Loucy (cell line): ENCODE results near the gene MYO3A.

Source experiments
- H2AFZ ChIP-seq: fragments of 200-600 bp; sonication (generic); 2 replicates; pipeline ENCODE4 v1.6.0; 2016; ENCODE audit warnings: antibody characterized with exemption, mild to moderate bottlenecking, low read length, moderate library complexity
- H3F3A ChIP-seq: fragments of 200-600 bp; 2 replicates; pipeline ENCODE4 v1.6.0; 2016; ENCODE audit warnings: antibody characterized with exemption, low read depth, mild to moderate bottlenecking
- H3K27me3 ChIP-seq: fragments of 200-600 bp; sonication (generic); 2 replicates; pipeline ENCODE4 v1.6.1; 2014; ENCODE audit warnings: low read length, mild to moderate bottlenecking; ENCODE audit not compliant: insufficient read depth, poor library complexity, severe bottlenecking
- H3K36me3 ChIP-seq: fragments of 200-600 bp; sonication (generic); 2 replicates; pipeline ENCODE4 v1.6.1; 2016; ENCODE audit warnings: low read length; ENCODE audit not compliant: insufficient read depth
- H3K4me1 ChIP-seq: fragments of 200-600 bp; sonication (generic); 2 replicates; pipeline ENCODE4 v1.5.1; 2014; ENCODE audit warnings: low read length, mild to moderate bottlenecking; ENCODE audit not compliant: insufficient read depth, poor library complexity, severe bottlenecking
- H3K4me2 ChIP-seq: fragments of 200-600 bp; sonication (generic); 2 replicates; pipeline ENCODE4 v1.6.0; 2014; ENCODE audit warnings: antibody characterized with exemption, low read length, low read depth, mild to moderate bottlenecking; ENCODE audit not compliant: poor library complexity, severe bottlenecking
- H3K4me3 ChIP-seq: fragments of 200-600 bp; sonication (generic); 2 replicates; pipeline ENCODE4 v1.5.1; 2014; ENCODE audit warnings: low read length, mild to moderate bottlenecking, mixed read lengths; ENCODE audit not compliant: poor library complexity, severe bottlenecking
- H3K79me2 ChIP-seq: fragments of 200-600 bp; sonication (generic); 2 replicates; pipeline ENCODE4 v1.6.1; 2014; ENCODE audit warnings: low read length; ENCODE audit not compliant: insufficient read depth
- H3K9ac ChIP-seq: fragments of 200-600 bp; sonication (generic); 2 replicates; pipeline ENCODE4 v1.6.0; 2014; ENCODE audit warnings: mild to moderate bottlenecking, low read depth, low read length, moderate library complexity; ENCODE audit not compliant: poor library complexity, severe bottlenecking
- H3K9me2 ChIP-seq: fragments of 200-600 bp; sonication (generic); replicated peaks from 2 replicates; pipeline ENCODE4 v1.6.1; 2016; ENCODE audit warnings: low read depth, low read length, mixed read lengths
- H3K9me3 ChIP-seq: fragments of 200-600 bp; sonication (generic); 2 replicates; pipeline ENCODE4 v1.6.1; 2014; ENCODE audit warnings: mild to moderate bottlenecking, antibody characterized with exemption, low read length, low read depth; ENCODE audit not compliant: insufficient read depth
- H4K20me1 ChIP-seq: fragments of 200-600 bp; sonication (generic); 2 replicates; pipeline ENCODE4 v1.6.0; 2014; ENCODE audit warnings: antibody characterized with exemption, low read length, mild to moderate bottlenecking; ENCODE audit not compliant: insufficient read depth, poor library complexity, severe bottlenecking
- CTCF ChIP-seq: fragments of 200-600 bp; sonication (generic); conservative IDR thresholded peaks from 2 replicates; pipeline ENCODE4 v1.5.1; 2014; ENCODE audit warnings: mild to moderate bottlenecking, antibody characterized with exemption, low read length
- EZH2phosphoT487 ChIP-seq: fragments of 200-600 bp; IDR thresholded peaks from 2 replicates; pipeline ENCODE4 v1.6.1; 2018; ENCODE audit warnings: antibody characterized with exemption, mild to moderate bottlenecking, moderate library complexity, borderline replicate concordance

Gene MYO3A

DNA sequence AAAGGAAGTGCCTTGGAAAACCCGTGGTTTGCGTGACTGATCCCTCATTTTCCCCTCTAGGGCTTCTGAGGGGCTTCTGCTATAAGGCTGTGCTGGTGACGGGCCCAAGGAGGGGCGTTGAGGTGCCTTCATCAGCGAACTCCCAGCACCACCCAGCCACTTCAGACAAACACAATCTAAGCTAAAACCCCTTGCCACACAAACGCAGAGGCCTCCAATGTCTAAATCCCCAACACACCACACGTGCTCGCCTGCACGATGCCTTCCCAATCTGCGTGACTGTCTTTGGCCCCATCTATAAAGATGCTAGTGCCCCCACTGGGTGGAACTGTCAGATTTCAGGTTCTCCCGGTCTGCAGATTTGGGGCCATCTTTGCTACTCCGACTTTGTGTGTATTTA is 278.5 kb downstream of the MYO3A start:
- no peak overlapping the region for H3K4me3 ChIP-seq
- no peak overlapping the region for H3K4me2 ChIP-seq
- H3K27me3 ChIP-seq: no peaks in the 10 kb centered on the region

GRCh38 chr10:26213157-26213800 is 279.2 kb downstream of the MYO3A start:
- no peaks in the 10 kb centered on the region for H3K27me3 ChIP-seq

More for the DNA sequence above, 278.5 kb downstream of the MYO3A start:
- Histone ChIP-seq H3K4me1 (peaks cover 18% of the 10 kb centered on the region), H3K36me3 (no peaks in the 10 kb centered on the region), H3K79me2 (no peaks in the 10 kb centered on the region), H3K9me3 (no peaks in the 10 kb centered on the region), H4K20me1 (no peaks in the 10 kb centered on the region), H3K9ac (no peak overlapping the region), H3F3A (no peaks in the 10 kb centered on the region), H3K9me2 (no peaks in the 10 kb centered on the region), H2AFZ (no peak overlapping the region)
- TF ChIP-seq CTCF (no peak), EZH2phosphoT487 (no peak)

DNA sequence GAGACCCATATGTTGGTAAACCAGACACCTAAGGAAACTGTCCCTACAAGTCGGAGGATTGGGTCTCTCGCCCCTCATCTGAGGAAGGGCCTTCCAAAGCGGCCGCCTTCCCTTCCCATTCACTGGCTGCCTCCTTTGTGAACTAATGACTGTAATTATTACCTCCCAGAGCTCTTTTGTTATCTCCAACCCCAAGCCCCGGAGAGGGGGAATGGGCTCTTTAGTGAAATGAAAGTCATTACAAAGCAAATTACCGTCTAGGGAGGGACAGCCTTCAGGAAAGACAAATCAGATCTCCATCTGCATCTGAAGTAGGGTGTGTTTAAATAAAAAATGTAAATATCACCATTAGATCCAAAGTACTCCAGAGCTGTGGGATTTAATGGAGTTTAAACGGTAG is 280.0 kb downstream of the MYO3A start:
- H3K27me3 ChIP-seq: no peaks in the 10 kb centered on the region

More at GRCh38 chr10:26213157-26213800, 279.2 kb downstream of the MYO3A start:
- no peaks in the 10 kb centered on the region for H3F3A ChIP-seq
- H3K9me2 ChIP-seq: no peaks in the 10 kb centered on the region
- H3K79me2 ChIP-seq: no peaks in the 10 kb centered on the region
- H3K9ac ChIP-seq: no peak overlapping the region
- no peak overlapping the region for H2AFZ ChIP-seq
- no peaks in the 10 kb centered on the region for H3K9me3 ChIP-seq
- TF ChIP-seq EZH2phosphoT487 (no peak), CTCF (no peak)
- no peak overlapping the region for H3K4me2 ChIP-seq
- H3K4me1 ChIP-seq: peaks cover 18% of the 10 kb centered on the region
- H3K4me3 ChIP-seq: no peak overlapping the region
- H3K36me3 ChIP-seq: no peaks in the 10 kb centered on the region
- H4K20me1 ChIP-seq: no peaks in the 10 kb centered on the region

More for the DNA sequence above, 280.0 kb downstream of the MYO3A start:
- Histone ChIP-seq H3K4me1 (peaks cover 18% of the 10 kb centered on the region), H4K20me1 (no peaks in the 10 kb centered on the region), H2AFZ (no peak overlapping the region), H3K36me3 (no peaks in the 10 kb centered on the region), H3K9me3 (no peaks in the 10 kb centered on the region), H3K4me2 (peak overlapping the region; percentile 88), H3K79me2 (no peaks in the 10 kb centered on the region), H3K9me2 (no peaks in the 10 kb centered on the region), H3F3A (no peaks in the 10 kb centered on the region), H3K9ac (no peak overlapping the region), H3K4me3 (no peak overlapping the region)
- TF ChIP-seq EZH2phosphoT487 (no peak), CTCF (no peak)
